HG03432 (cell line): ENCODE results near the gene COL13A1.

Experiments
- ATAC-seq: cut with Tn5 transposase; IDR thresholded peaks from one replicate; pipeline ENCODE4 v1.9.1; 2021; ENCODE audit warnings: mild to moderate bottlenecking, moderate library complexity; ENCODE audit not compliant: unreplicated experiment

The COL13A1 gene

DNA sequence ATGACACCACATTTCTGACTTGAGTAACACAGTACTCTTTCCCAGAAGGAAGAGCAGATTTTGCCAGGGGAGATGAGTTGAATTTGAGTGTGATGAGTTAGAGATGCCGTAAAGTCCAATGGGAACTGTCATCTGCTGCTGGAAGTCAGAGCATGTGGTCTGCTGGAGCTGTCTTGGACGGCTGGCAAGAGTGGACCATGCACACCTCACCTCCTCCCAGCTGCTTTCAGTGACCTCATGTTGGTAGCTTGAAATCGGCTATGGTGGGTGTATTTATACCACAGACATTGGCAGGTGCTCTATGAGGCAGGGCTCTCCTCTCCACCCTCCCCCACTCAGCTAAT is 82.3 kb downstream of the COL13A1 start:
- ATAC-seq, result no peak

DNA sequence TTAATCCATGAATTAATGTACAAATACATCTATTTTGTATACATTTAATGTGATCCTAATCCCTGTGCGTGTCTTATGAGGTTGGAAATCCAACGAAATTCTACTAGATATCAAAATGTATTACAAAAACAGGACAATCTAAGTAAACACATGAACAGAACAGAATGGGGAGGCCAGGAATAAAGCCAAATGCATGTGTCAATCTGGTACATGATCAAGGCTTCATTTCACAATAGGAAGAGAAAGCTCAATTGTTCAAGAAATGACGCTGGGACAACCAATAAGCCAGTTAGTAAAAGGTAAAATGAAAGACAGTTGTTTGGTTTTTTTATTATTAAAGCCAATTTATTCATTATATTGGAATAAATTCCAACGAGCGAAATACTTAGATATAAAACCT is 83.0 kb downstream of the COL13A1 start:
- no peak for ATAC-seq

- ATAC-seq, result no peak
These were observed 83.8 kb downstream of the COL13A1 start for GRCh38 chr10:69885379-69886013.

DNA sequence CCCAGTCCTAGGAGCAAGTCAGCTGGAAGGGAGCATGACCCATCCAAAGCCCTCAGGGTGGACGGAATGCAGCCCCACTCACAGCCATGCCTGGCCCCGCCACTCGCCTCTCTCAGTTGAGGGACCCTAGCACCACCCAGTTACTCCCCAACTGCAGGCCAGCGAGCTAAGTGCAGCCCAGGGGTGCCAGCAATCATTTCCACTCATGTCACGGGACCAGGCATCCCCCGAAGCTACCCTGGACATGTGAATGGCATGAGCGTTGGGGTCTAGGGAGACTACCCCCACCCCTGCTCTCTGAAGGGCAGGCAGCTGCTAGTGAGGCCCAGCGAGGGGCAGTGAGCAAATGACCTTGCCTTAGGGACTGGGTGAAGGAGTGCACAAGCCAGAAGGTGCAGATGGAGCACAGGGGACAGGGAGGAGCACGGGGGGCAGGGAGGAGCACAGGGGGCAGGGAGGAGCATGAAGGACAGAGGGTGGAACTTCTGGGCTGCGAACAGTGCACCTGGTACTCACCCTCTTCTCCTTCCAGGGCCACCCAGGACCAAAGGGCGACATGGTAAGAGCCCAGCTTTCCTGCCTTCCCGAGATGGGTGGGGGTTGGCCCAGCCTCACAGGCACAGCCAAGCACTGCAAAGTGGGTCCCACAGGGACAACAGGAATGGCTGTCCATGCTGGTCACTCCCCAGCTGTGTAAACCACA is 87.3 kb downstream of the COL13A1 start:
- ATAC-seq, result no peak

- ATAC-seq, result no peak
These were observed 88.5 kb downstream of the COL13A1 start for GRCh38 chr10:69890065-69890847.

DNA sequence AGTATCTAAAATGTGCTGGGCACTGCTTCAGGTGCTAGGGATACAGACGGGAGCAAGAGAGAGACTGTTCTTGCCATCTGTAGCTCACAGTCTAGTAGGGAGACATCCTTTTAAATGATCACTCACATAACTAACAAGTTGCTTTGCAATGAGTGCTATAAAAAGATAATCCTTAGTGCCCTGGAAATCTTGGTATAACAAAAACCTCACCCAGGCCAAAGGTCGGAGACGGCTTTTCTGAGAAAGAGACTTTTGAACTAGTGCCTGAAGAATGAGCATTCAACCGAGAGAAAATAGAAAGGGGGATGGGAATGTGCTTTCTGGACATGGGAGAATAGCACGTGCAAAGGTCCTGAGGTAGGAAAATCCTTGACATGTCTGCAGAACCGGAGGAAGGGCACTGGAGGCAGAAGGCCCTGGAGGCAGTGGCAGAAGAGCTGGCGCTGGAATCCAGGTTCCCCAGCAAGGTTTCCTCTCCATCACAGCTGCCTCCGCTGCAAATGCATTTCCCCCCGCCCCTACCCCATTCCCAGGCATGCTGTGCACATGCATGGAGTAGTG is 89.4 kb downstream of the COL13A1 start:
- ATAC-seq, result no peak

GRCh38 chr10:69892406-69892805 is 90.7 kb downstream of the COL13A1 start:
- no peak for ATAC-seq

DNA sequence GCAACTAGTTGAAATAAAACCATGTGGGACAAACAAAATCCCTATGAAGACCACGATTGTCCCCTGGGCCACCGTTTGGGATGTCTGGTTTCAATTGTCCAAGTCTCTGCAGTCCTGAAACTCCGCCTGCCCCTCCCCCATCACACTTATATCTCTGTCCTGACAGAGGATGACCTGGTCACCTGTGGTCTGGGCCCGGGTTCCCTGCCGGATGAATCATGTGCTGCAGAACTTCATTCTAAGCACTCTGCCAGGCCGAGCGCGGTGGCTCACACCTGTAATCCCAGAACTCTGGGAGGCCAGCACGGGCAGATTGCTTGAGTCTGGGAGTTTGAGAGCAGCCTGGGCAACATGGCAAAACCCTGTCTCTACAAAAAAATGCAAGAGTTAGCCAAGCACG is 91.1 kb downstream of the COL13A1 start:
- ATAC-seq, result no peak

- no peak for ATAC-seq
These were observed 91.7 kb downstream of the COL13A1 start for GRCh38 chr10:69893271-69893900.

- ATAC-seq, result no peak
These were observed 92.5 kb downstream of the COL13A1 start for GRCh38 chr10:69894156-69894555.

- no peak for ATAC-seq
These were observed 94.1 kb downstream of the COL13A1 start for GRCh38 chr10:69895759-69896158.

DNA sequence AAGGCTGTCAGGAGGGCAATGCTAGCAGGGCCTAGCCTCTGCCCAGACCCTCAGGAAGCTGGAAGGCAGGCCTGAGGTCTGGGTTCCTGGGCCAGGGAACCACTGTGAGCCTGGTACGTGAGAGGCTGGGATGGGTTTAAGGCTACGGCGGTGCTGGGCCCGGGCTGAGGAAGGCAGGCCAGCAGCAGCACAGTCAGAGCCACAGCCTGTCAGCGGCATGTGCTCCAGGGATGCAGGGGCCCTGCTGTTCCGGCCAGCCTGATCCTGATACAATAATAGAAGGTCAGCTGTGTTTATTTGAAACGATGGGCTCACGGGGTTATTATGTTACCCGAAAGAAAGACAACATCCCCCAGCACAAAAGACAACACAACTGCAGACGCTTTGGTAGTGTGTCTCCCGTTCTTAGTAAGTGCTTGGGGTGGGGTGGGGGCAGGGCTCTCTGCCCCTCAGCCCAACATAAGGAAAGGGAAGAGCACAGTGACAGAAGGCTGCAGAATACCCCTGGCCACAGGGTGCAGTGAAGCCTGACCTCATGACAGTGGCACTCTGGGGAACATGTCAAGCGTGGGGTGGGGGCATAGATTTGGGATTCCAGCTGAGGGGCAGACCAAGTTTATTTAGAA is 95.0 kb downstream of the COL13A1 start:
- no peak for ATAC-seq

DNA sequence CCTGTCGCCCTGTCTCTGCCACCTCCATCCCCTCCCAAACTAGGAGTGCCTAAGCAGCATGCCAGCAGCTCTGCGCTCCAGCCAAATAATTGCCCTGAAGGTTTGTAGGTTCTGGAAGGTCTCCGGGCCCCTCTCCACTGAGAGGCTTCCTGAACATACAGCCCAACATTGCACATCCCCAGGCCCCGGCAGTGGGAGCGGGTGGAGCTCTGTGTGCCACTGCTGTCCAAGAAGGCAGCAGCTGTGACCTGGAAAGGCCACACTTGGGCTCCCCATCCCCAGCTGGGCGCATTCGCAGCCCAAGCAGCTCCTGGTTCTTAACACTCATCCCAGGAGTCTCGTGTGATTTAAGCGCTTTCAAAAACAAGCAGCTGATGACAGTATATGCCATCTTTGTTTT is 95.7 kb downstream of the COL13A1 start:
- no peak for ATAC-seq

- no peak for ATAC-seq
These were observed 96.3 kb downstream of the COL13A1 start for GRCh38 chr10:69897999-69898398.

- no peak for ATAC-seq
These were observed 96.8 kb downstream of the COL13A1 start for GRCh38 chr10:69898524-69898923.

DNA sequence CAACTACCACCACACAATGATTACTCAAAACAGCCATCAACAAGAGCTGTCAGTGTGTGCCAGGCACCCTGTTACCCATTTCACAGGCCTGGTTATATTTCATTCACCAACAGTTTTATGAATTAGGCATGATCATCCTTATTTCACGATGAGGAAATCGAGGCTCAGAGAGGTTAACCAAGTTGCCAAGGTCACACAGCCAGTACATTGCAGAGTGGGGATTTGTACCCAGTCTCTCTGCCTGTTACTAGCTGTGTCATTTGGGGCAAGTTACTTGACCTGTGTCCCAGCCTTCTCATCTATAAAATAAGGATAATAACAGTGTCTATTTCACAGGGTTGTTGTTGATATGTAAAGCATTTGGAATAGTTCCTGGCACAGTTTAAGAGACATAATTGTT is 97.2 kb downstream of the COL13A1 start:
- no peak for ATAC-seq

- ATAC-seq, result no peak
These were observed 98.3 kb downstream of the COL13A1 start for GRCh38 chr10:69899727-69900595.

DNA sequence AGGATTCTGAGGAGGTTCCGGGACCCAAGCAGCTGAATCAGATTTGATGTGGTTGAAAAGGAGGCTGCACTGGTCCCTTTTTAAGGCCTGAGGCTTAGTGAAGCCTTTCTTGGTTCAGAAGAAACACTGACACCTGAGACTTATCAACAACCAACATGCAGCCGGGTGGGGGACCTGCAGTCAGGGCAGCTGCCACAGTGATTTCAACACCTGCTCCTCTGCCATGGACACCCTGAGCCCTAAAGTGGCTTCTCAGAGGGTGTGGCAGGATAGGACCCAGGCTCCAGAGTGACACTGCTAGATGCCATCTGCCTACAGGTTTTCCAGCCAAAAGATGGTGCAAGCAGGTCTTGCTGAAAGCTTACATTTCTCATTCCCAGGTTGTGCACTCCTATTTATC is 99.3 kb downstream of the COL13A1 start:
- no peak for ATAC-seq

GRCh38 chr10:69901628-69902505 is 100.2 kb downstream of the COL13A1 start:
- no peak for ATAC-seq
